ENCODE data around the gene PFKFB4. TPM values are rescaled to one million over a fixed set of nuclear protein-coding genes. Genes with fewer than 3 reads are reported as not detected.

PFKFB4 gene
- polyA plus RNA-seq, 1 of the 3 experiments (the other 2 are of a cell fraction), result 5.7 TPM

DNA sequence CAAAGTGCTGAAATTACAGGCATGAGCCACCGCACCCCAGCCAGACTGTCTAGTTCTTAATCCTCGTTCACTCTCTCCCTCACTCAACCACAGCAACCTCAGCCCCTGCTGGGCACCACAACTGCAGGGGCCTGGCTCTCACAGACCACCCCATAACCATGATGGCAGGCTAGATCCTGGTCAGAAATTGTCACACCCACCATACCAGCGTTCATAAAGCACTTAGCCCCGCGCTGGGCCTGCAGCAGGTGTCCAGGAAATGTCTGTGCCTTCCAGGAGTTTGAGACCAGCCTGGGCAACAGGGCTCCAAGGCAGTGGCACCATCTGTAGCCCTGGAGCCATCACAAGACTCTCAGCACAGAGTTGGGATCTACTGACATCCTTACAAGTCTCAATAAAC is 54.5 kb downstream of the PFKFB4 start:
- H3K27ac ChIP-seq (ENCODE audit: low read depth in 2 of 2, low read length in 1 of 2), result peak overlapping the region in 1 of 2 experiments; percentile 81; a peak in 2 of 4 replicates

DNA sequence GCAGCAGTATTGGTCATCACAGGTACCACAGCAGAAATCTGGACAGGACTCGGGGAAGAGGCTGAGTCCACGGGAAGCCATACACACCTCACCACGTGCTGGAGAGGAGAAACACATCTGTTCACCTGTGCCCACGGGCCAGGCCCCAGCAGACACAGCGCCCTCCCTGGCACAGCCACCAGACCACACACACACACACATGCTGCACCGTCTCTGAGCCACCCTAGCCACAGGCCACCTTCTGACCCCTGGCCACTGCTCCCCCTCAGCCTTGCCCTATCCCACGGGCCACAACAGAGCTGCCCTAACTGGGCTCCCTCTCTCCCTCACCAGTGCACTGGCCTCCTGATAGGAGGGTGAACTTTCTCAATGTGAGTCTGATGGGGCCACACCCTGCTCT is 55.4 kb downstream of the PFKFB4 start:
- Histone ChIP-seq H3K27me3 (ENCODE audit: insufficient read depth) (no peaks in the 10 kb centered on the region), H4K20me1 (ENCODE audit: insufficient read depth) (no peaks in the 10 kb centered on the region), H3K9ac (no peak overlapping the region), H2AFZ (ENCODE audit: low read depth) (no peak overlapping the region), H3K4me2 (no peak overlapping the region), H3K36me3 (replicated peaks in 1 of 2; ENCODE audit: control insufficient read depth in 1 of 2, insufficient read depth in 2 of 2, low read length in 1 of 2) (peaks cover 0 to 6% of the 10 kb centered on the region in 2 experiments), H3K4me1 (ENCODE audit: control insufficient read depth in 1 of 2, insufficient read depth in 2 of 2, low read depth in 1 of 2, low read length in 1 of 2) (peaks cover 14 to 36% of the 10 kb centered on the region in 2 experiments; a peak in 2 of 4 replicates), H3K27ac (ENCODE audit: low read depth in 2 of 2, low read length in 1 of 2) (peak overlapping the region in 1 of 2 experiments; percentile 7; a peak in 1 of 4 replicates), H3K9me3 (no peaks in the 10 kb centered on the region), H3K79me2 (ENCODE audit: insufficient read depth) (0 out of 2 replicates have a peak, but pooled peaks cover 3% of the 10 kb centered on the region), H3K4me3 (ENCODE audit: low read depth in 2 of 2, low read length in 1 of 2) (no peak overlapping the region), H3K9me2 (no peaks in the 10 kb centered on the region), H3F3A (replicated peaks; ENCODE audit: insufficient read depth) (peaks cover 4% of the 10 kb centered on the region)
- TF ChIP-seq, protein P1, sequence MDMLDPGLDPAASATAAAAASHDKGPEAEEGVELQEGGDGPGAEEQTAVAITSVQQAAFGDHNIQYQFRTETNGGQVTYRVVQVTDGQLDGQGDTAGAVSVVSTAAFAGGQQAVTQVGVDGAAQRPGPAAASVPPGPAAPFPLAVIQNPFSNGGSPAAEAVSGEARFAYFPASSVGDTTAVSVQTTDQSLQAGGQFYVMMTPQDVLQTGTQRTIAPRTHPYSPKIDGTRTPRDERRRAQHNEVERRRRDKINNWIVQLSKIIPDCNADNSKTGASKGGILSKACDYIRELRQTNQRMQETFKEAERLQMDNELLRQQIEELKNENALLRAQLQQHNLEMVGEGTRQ (IDR thresholded peaks at IDR 0.05; ENCODE audit: borderline replicate concordance, low read depth, low read length), result no peak
- TF ChIP-seq, protein P2, sequence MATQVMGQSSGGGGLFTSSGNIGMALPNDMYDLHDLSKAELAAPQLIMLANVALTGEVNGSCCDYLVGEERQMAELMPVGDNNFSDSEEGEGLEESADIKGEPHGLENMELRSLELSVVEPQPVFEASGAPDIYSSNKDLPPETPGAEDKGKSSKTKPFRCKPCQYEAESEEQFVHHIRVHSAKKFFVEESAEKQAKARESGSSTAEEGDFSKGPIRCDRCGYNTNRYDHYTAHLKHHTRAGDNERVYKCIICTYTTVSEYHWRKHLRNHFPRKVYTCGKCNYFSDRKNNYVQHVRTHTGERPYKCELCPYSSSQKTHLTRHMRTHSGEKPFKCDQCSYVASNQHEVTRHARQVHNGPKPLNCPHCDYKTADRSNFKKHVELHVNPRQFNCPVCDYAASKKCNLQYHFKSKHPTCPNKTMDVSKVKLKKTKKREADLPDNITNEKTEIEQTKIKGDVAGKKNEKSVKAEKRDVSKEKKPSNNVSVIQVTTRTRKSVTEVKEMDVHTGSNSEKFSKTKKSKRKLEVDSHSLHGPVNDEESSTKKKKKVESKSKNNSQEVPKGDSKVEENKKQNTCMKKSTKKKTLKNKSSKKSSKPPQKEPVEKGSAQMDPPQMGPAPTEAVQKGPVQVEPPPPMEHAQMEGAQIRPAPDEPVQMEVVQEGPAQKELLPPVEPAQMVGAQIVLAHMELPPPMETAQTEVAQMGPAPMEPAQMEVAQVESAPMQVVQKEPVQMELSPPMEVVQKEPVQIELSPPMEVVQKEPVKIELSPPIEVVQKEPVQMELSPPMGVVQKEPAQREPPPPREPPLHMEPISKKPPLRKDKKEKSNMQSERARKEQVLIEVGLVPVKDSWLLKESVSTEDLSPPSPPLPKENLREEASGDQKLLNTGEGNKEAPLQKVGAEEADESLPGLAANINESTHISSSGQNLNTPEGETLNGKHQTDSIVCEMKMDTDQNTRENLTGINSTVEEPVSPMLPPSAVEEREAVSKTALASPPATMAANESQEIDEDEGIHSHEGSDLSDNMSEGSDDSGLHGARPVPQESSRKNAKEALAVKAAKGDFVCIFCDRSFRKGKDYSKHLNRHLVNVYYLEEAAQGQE (IDR thresholded peaks at IDR 0.05; ENCODE audit: low read depth, low read length), result no peak
- WGBS (ENCODE audit: low lambda C conversion rate), result 94% methylated on average over 7 of the region's 7 CpGs
- ChIA-PET POLR2A (no interaction called here), CTCF (interaction anchor here (1.0 to 1.2 kb wide), 3 partner anchors 34 to 48 kb away, joined by 3 read pairs; no protein-coding TSS in a partner anchor)
- no peak for DNase-seq

More for the DNA sequence above, 54.5 kb downstream of the PFKFB4 start:
- Histone ChIP-seq H3K27me3 (ENCODE audit: insufficient read depth) (no peaks in the 10 kb centered on the region), H3F3A (replicated peaks; ENCODE audit: insufficient read depth) (peaks cover 4% of the 10 kb centered on the region), H3K36me3 (replicated peaks in 1 of 2; ENCODE audit: control insufficient read depth in 1 of 2, insufficient read depth in 2 of 2, low read length in 1 of 2) (peaks cover 0 to 2% of the 10 kb centered on the region in 2 experiments), H4K20me1 (ENCODE audit: insufficient read depth) (no peaks in the 10 kb centered on the region), H3K4me1 (ENCODE audit: control insufficient read depth in 1 of 2, insufficient read depth in 2 of 2, low read depth in 1 of 2, low read length in 1 of 2) (peaks cover 14 to 36% of the 10 kb centered on the region in 2 experiments; a peak in 2 of 4 replicates), H3K9me3 (no peaks in the 10 kb centered on the region), H3K79me2 (ENCODE audit: insufficient read depth) (0 out of 2 replicates have a peak, but pooled peaks cover 3% of the 10 kb centered on the region), H3K9me2 (no peaks in the 10 kb centered on the region), H3K9ac (no peak overlapping the region), H2AFZ (ENCODE audit: low read depth) (no peak overlapping the region), H3K4me2 (0 out of 2 replicates have a peak overlapping the region, but pooled peaks have one; percentile 100), H3K4me3 (ENCODE audit: low read depth in 2 of 2, low read length in 1 of 2) (no peak overlapping the region)
- ChIA-PET CTCF (interaction anchor here (1.1 to 1.7 kb wide), 3 partner anchors 36 to 66 kb away, joined by 3 to 6 read pairs (median 3); a partner anchor contains a TSS), POLR2A (interaction anchor here (2.4 kb wide), 1 partner anchor 33 kb away, joined by 6 read pairs; no protein-coding TSS in a partner anchor)
- no peak for DNase-seq
- TF ChIP-seq TAF1 (IDR thresholded peaks at IDR 0.05; ENCODE audit: borderline replicate concordance, low read depth, low read length) (no peak), RFX5 (IDR thresholded peaks at IDR 0.05; ENCODE audit: low read length) (no peak), NFIC (IDR thresholded peaks at IDR 0.05; ENCODE audit: borderline replicate concordance) (no peak), SMC3 (IDR thresholded peaks at IDR 0.05; ENCODE audit: low read depth, low read length) (no peak), NRF1 (IDR thresholded peaks at IDR 0.05; ENCODE audit: low read depth, low read length) (no peak), TEAD4 (IDR thresholded peaks at IDR 0.05; ENCODE audit: borderline replicate concordance, insufficient read depth) (no peak), RXRA (IDR thresholded peaks at IDR 0.05; ENCODE audit: borderline replicate concordance, low read depth) (no peak), RAD21 (IDR thresholded peaks at IDR 0.05; ENCODE audit: low read length) (no peak), MXI1 (IDR thresholded peaks at IDR 0.05; ENCODE audit: low read depth, low read length) (no peak)
- TF ChIP-seq, protein P3, sequence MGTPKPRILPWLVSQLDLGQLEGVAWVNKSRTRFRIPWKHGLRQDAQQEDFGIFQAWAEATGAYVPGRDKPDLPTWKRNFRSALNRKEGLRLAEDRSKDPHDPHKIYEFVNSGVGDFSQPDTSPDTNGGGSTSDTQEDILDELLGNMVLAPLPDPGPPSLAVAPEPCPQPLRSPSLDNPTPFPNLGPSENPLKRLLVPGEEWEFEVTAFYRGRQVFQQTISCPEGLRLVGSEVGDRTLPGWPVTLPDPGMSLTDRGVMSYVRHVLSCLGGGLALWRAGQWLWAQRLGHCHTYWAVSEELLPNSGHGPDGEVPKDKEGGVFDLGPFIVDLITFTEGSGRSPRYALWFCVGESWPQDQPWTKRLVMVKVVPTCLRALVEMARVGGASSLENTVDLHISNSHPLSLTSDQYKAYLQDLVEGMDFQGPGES (IDR thresholded peaks at IDR 0.05; ENCODE audit: low read depth, low read length), result no peak
- TF ChIP-seq, protein P4, sequence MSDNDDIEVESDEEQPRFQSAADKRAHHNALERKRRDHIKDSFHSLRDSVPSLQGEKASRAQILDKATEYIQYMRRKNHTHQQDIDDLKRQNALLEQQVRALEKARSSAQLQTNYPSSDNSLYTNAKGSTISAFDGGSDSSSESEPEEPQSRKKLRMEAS (IDR thresholded peaks at IDR 0.05; ENCODE audit: low read depth), result no peak
- TF ChIP-seq, protein P5, sequence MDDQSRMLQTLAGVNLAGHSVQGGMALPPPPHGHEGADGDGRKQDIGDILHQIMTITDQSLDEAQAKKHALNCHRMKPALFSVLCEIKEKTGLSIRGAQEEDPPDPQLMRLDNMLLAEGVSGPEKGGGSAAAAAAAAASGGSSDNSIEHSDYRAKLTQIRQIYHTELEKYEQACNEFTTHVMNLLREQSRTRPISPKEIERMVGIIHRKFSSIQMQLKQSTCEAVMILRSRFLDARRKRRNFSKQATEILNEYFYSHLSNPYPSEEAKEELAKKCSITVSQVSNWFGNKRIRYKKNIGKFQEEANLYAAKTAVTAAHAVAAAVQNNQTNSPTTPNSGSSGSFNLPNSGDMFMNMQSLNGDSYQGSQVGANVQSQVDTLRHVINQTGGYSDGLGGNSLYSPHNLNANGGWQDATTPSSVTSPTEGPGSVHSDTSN (IDR thresholded peaks at IDR 0.05), result no peak
- WGBS (ENCODE audit: low lambda C conversion rate), result 94% methylated on average over 5 of the region's 5 CpGs
